HG02588 (cell line): ENCODE results near the gene SLC13A4.
"Not testable (repeated sequence)": the region's sequence is repeated elsewhere in the genome, so short reads cannot be mapped to it uniquely, and the experiment has no call there.

Experiments used
- ATAC-seq: cut with Tn5 transposase; IDR thresholded peaks from one replicate; pipeline ENCODE4 v1.9.1; 2021; ENCODE audit warnings: mild to moderate bottlenecking, moderate library complexity; ENCODE audit not compliant: unreplicated experiment

SLC13A4 gene

DNA sequence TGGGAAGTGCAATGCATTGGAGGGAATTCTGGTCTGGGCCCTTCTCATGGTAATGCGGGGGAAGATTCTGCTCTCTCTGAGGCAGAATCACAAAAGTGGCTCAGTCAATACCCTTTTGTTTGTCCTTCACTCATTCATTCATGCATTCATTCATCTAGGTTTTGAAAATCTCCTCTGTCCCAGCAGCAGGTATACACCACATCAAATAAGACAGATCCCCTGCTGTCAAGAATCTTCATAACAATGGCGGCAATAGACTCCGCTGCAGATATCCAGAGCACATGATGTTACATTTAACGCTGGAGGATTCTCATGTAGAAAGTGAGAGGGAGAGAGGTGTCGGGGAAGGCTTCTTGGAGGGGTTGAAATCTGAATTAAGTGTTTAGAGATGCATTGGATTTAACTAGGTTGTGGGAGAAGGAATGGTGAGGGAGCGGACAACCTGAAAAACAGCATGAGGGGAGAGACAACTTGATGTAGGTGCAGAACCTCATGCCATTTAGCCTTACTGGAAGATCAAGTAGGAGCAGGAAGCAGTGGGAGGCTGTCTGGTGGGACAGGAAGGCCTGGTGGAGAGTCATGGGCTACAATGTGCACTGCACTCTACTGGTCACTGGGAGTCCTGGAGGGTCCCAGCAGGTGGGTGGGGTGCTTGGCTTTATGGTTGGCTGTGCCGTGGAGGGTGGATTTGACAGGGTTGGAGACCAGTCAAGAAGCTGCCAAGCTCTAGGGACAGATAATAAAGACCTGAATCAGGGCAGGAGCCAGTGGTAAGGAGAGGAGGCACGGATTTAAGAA lies 25.8 kb upstream of the SLC13A4 start:
- no peak for ATAC-seq

DNA sequence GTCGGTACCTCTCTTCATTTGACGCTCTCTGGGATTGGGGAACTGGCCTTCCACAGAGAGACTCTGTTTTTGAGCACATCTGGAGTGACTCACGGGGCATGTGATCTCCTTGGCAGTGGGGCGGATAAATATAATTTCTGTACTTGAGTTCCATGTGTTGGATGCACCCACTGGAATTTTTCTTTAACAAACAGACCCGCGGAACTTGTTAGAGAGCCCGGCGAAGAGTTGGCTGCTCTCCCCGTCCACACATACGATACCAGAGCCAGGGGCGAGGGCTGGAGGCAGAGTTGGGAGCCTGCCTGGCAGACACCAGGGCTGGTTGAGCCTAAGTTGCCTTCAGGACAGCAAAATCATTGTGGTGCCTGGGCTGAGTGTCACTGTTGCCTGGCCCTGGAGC lies 20.8 kb upstream of the SLC13A4 start, which contains the start of gene FAM180A:
Gene FAM180A, minus strand, starts transcription at position 44 of the 400 bp plus-strand sequence. CDS start 233 bp downstream, outside the sequence.
- ATAC-seq = no peak

DNA sequence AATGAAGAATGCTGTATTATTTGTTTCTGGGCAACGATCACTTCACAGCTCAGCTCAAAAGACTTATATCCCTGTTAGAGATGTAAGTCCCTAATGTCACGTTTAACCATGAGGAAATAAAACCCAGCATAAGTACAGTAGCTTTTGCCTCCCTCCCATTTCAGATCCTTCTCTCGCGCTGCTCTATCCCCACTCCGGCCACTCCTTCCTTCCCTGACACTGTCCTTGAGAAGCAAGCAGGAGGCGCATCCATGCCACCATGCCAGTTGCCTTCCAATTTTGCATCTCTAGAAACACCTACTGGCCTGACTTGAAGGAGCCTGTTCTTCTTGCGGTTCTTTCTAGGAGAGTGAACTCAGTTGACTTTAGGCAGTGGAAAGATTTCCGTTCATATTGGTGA lies 19.4 kb upstream of the SLC13A4 start:
- no peak for ATAC-seq

DNA sequence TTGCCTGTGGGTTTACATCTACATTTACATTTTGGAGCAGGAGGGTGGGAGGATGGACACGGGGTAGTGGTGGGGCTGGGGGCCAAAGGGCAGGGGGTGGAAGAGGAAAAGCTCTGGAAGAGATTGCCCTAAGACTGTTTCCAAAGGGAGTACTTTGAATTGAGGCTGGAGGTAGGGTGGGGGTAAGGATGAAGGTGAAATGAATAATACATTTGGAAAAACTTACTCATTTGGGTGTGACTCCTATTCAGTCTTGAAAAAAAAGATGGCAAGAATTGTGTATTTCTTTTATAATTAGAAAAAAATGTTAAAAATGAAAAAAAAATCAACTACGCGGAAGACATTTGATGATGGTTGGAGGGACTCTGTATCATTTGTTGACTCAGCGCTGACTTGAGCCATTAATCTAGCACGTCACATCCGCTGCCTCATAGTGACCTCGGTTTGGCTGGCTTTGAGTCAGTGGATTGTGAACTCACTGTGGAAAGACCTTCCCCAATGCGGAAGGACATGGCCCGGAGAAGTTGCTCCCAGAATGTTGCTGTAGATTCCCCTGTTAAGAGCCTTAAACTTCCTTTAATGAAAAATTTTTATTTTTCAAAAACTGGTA lies 17.8 kb upstream of the SLC13A4 start:
- ATAC-seq = no peak

DNA sequence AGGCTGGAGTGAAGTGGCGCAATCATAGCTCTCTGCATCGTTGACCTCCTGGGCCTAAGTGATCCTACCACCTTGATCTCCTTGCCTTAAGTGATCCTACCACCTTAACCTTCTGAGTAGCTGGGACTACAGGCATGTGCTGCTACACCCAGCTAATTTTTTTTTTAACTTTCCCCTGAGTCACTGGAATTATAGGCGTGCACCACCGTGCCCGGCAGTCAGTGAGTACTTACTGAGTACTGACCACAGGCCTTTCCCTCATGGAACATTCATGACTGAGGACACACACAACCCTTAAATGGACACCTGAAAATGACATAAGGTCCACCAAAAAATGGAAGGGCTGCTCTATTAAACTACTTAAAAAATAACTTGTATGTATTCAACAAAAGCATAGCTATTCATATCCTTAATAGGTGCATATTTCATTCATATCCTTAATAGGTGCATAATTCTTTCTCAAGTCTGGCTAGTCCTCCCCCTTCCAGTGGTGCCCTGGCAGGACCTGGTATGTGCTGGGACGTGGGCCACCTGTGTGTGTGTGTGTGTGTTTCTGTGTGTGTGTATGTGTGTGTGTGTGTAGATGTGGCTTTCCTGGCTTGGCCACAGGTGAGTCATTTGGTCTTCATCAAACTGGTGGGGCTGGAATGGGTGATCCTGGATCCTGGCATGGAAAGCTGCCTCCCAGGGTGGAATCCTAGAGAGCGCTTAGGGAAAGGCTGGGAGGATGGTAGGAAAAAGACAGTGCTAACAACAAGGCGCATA lies 17.1 kb upstream of the SLC13A4 start:
- ATAC-seq = no peak

DNA sequence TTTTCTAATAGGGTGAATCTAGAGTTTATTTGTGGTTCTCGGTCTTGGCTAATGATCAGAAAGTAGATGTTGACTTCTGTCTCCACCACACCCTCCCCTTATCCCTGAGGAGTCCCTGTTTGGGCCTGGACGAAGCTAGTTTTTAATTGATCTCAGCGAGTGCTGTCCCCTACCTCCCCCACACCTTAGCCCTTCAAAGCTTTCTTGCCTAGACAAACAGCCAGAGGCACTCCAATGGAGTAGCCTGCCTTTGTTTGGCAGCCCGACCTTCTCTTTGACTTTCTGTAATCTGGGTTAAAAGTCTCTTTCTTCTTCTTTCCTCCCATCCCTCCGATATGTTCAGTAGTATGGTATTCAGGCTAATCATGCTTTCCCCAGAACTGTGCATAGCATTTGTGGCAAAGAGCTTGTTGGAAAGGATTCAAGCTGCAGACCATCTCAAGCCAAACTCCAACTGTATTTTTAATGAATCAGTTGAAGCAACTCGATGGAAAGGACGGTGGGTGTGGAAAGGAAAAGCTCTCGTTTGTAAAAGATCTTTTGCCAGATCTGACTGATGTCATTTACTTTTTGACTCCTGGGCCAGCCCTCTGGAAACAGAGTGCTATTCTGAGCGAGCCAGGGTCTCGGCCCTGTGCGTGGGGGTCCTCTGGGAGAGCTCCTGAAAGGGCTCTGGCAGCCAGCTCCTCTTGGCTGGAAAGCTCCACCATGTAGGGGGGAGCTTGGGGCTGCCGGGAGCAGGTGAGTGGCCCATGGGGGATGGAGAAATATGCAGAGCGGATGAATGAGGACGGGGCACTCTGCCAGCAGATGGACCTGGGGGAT lies 16.1 kb upstream of the SLC13A4 start:
- ATAC-seq = no peak

DNA sequence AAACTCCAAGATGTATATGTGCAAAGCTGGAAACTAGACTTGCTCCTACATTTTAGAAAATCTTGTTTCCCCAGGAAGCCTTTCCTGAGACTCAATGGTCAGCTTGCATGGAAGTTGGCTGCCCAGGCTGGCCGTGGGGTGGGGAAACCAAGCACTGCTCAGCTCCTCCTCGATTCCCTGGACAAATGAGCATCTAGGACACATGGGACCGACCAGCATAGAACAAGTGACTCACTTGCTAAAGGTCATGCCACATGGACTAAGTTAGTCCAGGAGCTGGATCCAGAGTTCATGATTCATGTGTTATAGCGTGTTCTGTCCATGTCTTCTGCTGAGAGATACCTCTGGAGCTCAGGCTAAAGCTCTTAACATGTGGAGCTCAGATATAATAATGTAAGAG lies 14.4 kb upstream of the SLC13A4 start:
- ATAC-seq = no peak

DNA sequence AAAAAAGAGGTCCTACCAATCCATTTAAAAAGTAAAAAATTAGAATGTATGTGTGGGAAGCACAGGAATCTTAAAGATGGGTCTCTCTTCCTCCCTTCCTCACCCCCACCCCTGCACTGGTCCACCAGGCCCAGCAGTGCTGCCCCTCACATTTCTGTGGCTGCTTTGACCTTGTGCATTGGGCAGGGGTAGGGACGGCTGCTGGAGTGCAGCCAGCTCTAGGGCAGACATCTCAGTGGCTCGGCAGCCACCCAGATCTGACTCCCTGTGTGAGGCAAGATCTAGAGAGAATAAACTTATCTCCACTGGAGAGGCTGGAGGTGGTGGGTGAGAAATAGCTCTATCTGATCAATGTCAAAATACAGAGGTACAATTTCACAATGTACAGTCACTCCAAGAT lies 13.9 kb upstream of the SLC13A4 start:
- no peak for ATAC-seq

DNA sequence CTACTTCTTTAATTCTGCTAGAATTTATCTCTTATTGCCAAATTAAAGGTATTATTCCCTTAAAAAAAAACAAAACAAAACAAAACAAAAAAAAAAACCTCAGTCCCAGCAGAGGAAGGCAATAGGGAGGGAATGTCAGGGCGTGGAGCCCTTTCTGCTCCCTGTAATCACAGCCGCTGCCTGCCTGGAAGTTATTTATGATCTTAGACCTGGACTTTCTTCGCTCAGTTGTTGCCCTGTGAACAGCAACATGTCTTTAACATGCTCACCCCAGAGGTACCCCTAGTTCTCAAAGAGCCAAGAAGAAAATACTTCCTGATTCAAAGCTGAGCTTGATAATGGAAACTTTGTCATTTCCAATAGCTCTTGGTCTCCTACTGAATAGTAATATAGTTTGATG lies 12.9 kb upstream of the SLC13A4 start:
- no peak for ATAC-seq

DNA sequence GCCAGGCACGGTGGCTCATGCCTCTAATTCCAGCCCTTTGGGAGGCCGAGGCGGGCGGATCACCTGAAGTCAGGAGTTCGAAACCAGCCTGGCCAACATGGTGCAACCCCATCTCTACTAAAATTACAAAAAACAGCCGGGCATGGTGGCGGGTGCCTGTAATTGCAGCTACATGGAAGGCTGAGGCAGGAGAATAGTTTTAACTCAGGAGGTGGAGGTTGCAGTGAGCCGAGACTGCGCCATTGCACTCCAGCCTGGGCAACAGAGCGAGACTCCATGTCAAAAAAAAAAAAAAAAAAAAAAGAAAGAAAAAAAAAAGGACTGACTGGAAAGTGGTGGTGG lies 9.3 kb upstream of the SLC13A4 start:
- not testable (repeated sequence) for ATAC-seq

DNA sequence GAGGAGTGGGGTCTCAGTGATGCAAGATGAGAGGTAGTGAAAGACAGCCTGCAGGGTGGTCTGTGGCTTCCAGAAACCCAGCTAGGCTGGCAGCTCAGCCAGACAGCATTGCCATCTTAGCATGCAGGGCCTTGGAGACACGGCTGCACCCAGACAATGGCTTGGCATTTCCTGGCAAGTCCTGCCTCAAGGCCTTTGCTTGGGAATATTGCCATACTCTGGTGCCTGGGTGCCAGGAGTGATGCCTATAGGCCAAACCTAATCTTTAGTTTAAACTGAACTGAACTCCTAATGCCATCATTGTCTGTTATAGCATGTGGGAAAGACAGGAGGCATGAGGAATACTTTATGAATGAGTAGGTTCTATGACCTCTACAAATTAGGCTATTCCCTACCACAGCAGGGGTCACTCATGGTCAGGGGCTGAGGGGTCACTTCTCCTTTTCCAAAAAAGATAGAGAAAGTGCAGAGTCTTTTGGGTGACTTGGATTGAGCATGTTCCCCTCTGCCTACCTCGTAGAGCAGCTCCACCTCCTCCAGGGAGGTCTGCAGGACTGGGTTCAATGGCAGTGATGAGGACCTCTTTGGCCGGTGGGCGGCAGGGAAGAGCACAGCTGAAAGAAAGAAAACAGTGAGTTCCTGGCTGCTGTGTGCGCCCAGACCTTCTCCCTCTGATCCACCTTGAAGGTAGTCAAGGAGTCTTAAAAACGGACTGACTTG lies 8.8 kb upstream of the SLC13A4 start:
- ATAC-seq = no peak

DNA sequence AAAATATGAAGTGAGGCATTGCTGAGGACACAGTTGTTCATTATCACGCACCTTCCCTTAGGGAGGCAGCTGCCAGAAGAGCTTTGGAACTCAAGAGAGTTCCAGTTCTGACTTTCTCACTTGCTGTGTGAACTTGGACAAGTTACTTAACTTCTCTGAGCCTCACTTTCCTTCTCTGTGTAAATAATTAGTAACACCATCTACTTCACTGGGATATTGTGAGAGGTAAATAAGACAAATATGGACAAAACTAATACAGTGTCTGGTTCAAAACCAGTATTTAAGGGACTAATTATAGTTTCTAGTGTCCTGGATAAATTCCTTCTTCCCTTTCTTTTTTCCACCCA lies 6.3 kb upstream of the SLC13A4 start:
- no peak for ATAC-seq

DNA sequence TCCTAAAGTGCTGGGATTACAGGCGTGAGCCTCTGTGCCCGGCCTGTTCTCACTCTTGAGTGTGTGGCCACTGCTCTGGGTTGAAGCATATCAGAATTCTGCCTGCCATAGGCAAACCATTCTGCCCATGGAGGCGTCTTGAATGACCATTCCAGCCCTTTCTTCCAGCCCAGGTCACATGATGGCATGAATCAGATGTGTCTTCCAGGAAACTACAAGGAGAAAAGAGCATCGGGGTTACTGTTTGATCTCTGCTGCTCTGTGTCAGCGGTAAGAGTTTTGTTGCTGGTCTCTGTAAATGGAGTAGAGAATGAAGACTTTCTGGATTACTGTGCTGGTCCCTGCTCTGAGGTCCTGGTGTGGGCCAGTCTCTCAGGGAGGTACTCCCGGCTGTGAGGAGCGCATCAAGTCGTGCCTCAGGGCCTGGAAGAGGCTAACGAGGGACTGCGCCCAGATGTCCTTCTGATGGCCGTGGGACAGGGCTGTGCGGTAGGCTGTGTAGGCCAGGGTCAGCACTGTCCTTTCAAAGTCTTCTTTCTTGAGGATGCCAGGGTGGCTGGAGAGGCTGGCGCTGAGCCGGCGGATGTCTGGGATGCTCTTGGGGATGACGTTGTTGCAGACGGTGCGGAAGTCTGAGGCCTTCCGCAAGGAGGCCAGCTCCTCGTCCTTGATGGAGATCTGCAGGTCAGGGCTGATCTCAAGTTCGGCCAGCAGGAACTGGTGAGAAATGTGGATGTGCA lies 5.8 kb upstream of the SLC13A4 start:
- no peak for ATAC-seq

DNA sequence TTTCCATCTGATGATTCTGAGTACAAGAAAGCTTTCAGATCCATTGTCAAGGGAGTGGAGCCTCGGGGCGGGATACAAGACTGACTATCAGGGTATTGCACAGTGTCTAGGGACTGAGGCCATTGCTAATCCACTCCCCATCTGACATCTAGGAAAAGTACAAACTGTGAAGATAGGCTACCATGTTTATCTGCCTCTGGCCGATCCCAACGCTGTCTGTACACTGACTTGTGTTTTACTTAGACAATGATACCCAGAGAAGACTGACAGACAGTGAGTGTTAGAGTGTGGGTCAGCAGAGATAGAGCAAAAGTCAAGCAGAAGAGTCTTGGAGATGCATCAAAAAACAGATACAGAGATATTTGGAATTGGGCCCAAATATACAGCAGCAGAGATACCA lies 3.1 kb upstream of the SLC13A4 start:
- no peak for ATAC-seq

DNA sequence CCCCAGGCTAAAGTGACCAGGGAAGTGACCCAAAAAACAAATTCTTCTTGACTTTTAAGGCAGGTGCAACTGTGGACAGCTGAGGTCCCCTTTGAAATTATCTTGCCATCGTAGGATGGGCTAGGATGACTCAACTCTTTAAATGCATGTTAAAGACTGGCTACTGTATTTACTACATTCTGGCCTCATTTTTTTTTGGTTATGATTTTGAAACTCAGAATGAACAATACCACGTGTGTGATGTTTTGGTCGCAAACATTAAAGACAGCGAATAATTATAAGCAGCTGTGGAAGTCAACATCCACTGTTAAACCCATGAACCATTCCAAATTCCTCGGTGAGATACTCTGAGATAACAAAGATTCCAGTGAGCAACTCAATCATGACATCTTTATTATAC lies 1.2 kb upstream of the SLC13A4 start:
- ATAC-seq = no peak

DNA sequence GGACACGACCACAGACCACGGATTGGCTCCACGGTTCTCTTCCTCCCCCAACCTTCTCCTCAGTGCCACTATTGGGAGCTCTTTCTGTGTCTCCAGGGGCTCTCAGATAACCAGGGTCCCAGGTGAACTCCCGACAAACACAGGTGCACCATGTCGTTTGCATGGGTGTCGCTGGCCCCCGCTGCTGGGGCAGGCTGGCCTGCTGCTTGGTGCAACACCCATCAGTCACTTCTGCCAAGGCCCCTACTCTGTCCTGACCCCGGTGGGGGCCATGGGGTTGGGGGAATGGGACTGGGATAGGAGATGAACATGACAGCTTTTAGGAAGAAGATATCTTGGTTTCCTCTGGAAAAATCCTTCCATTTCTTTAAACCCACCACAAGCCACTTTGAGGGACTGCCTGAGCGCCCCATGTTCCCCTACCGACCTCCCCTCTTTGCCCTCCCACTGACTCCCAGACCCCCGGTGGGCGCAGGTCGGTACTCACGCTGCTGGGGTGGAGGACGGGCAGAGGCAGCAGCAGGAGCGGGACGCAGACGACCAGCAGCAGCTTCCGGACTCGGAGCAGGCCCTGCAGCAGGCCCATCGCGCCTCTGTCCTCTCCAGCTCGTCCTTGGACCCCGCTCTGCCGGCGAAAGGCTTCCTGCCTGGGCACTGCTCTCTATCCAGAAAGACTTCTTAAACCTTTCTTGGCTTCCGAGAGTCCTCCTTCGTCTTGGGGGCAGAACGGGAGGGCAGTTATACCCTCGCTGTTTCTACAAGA lies 894 bp downstream of the SLC13A4 start:
- no peak for ATAC-seq

DNA sequence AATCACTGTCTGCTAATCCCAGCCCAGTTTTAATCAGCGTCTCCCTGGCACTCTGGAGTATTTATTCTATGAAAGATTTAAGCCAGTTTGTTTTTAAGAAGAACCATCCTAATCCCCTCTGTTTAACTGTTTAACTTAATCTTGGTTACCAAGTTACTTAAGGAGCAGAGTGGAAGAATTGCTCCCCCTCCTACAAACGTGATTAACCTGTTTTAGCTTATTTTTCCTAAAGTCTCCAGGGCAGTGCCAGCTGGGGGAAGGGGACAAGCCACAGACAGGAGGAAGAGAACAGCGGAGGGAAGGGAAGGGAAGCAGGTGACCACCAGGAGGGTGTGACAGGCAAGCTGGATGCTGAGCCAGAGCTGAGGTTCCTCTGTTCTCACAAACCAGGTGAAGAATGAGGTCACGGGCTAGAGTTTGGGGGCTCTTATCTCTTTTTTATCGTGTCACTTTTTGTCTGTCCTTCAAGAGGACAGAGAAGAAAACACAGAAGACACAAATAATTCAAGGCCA lies 1.7 kb downstream of the SLC13A4 start:
- ATAC-seq = no peak

DNA sequence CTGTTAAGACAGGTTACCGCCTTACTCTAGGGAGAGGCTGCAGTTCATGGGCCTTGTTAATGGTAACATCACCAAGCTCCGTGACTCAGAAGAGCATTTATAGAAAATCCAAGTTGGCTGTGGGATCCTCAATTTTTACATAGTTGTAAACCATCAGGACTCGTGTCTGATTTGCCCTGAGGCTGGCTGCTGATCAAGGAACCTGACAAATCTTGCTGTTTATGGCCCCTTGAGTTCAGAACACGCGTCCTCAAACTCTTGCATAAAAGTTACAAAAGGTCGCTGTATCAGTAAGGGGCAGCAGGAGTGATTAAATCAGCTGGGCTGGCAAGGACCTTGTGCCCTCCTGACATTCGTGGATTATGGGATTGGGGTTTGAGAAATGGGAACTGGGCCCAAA lies 4.6 kb downstream of the SLC13A4 start:
- ATAC-seq = no peak
